Right atrium auricular region (tissue), 2 donors: ENCODE results near the gene MMD. TPM values are rescaled to one million over a fixed set of nuclear protein-coding genes. Genes with fewer than 3 reads are reported as not detected.
"Not testable (repeated sequence)": the region's sequence is repeated elsewhere in the genome, so short reads cannot be mapped to it uniquely, and the experiment has no call there.

Experiments
- DNase-seq: peaks from one replicate; pipeline ENCODE4 v3.0.0-alpha.2; 2019; ENCODE audit warnings: low spot score
- H3K27ac ChIP-seq, 2 donors: fragments of 200-600 bp; sonication (generic); 1 replicate in 1 of 2; 2 replicates in 1 of 2; pipeline ENCODE4 v1.5.1; 2016 to 2019
- H3K27me3 ChIP-seq, 2 donors: fragments of 200-600 bp; sonication (generic); one replicate each; pipeline versions ENCODE4 v1.5.1 to v1.6.0; 2017 to 2019
- H3K36me3 ChIP-seq: fragments of 200-600 bp; sonication (generic); one replicate; pipeline ENCODE4 v1.5.1; 2016
- H3K4me1 ChIP-seq, 2 donors: fragments of 200-600 bp; sonication (generic); one replicate each; pipeline versions ENCODE4 v1.5.1 to v1.6.0; 2017 to 2019
- H3K4me3 ChIP-seq, 2 donors: fragments of 200-600 bp; sonication (generic); 1 replicate in 1 of 2; 2 replicates in 1 of 2; pipeline ENCODE4 v1.5.1; 2017 to 2019; ENCODE audit warnings: mild to moderate bottlenecking in 1 of 2, moderate library complexity in 1 of 2
- H3K9me3 ChIP-seq, 2 donors: fragments of 200-600 bp; sonication (generic); one replicate each; pipeline ENCODE4 v1.5.1; 2019
- CTCF ChIP-seq, 2 donors: fragments of 200-600 bp; sonication (generic); IDR thresholded peaks; one replicate each; pipeline ENCODE4 v1.5.1; 2019; ENCODE audit warnings: antibody characterized with exemption in 2 of 2
- total RNA-seq, 2 donors: library from RNA; depleted of rRNA; stranded (reverse); fragments of >200 nt; gene quantifications; one replicate each; pipeline ENCODE4 v1.1.0, GENCODE V29; 2016

The MMD gene
- total RNA-seq, 2 donors from 2014 or later: 12.5 to 17.5 TPM

GRCh38 chr17:55409030-55409800 is 12.4 kb downstream of the MMD start:
- Histone ChIP-seq H3K36me3 (peaks cover 84% of the 10 kb centered on the region), H3K27ac (no peak overlapping the region), H3K4me3 (no peak overlapping the region), H3K4me1 (no peaks in the 10 kb centered on the region), H3K27me3 (no peaks in the 10 kb centered on the region), H3K9me3 (no peaks in the 10 kb centered on the region)
- DNase-seq: no peak
- TF ChIP-seq CTCF (IDR thresholded peaks at IDR 0.05): no peak

GRCh38 chr17:55407641-55408566 is 13.7 kb downstream of the MMD start:
- no peak overlapping the region for H3K4me3 ChIP-seq
- H3K27ac ChIP-seq: no peak overlapping the region
- no peak for TF ChIP-seq CTCF (IDR thresholded peaks at IDR 0.05)
- peaks cover 72% of the 10 kb centered on the region for H3K36me3 ChIP-seq
- no peak for DNase-seq
- no peaks in the 10 kb centered on the region for H3K27me3 ChIP-seq
- no peaks in the 10 kb centered on the region for H3K4me1 ChIP-seq
- no peaks in the 10 kb centered on the region for H3K9me3 ChIP-seq

DNA sequence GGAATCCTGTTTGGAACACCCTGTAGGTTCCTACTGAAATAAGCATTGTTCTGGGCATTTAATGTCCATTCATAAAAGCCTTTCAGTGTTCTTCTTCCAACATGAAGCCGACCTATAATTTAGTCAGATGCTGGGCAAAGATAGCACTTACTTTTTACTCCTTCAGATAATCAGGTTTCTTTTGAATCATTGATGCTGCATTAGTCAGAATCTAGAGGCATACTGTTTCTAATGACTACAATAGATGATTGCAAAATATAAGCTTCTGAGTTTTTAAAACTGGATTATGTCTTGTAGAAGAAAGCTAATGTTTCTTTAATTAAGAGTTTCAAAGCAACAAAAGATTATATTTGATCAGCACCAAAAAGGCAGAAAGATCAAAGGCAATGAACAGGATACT is 16.0 kb downstream of the MMD start:
- no peak for TF ChIP-seq CTCF (IDR thresholded peaks at IDR 0.05)
- H3K36me3 ChIP-seq: peaks cover 60% of the 10 kb centered on the region
- DNase-seq: no peak

GRCh38 chr17:55404197-55404596 is 17.4 kb downstream of the MMD start:
- DNase-seq, H3K9me3 ChIP-seq, H3K4me1 ChIP-seq, H3K27me3 ChIP-seq, H3K27ac ChIP-seq, H3K4me3 ChIP-seq: not testable (repeated sequence)
- H3K36me3 ChIP-seq: peaks cover 57% of the 10 kb centered on the region

More for the DNA sequence above, 16.0 kb downstream of the MMD start:
- Histone ChIP-seq H3K4me3 (no peak overlapping the region), H3K9me3 (no peaks in the 10 kb centered on the region), H3K27me3 (no peaks in the 10 kb centered on the region), H3K4me1 (no peaks in the 10 kb centered on the region), H3K27ac (no peak overlapping the region)

DNA sequence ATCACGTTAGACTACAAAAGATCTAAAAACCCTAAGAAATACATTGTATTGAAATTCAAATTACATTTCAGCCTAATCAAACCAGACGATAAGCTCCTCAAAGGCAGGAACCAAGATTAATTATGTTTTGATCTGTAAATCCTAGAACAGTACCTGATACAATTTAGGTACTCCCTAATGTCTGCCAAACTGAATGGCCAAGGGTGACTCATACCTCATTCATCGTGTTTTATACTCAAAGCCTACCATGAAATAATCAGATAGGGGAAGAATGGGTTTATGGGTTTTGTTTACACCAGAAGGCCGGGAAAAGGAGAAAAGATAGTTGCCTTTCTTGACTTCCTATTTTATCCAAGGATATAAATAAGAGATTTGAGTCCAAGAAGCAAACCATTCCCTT is 19.3 kb downstream of the MMD start:
- Histone ChIP-seq H3K4me1 (no peaks in the 10 kb centered on the region), H3K27ac (no peak overlapping the region), H3K9me3 (no peaks in the 10 kb centered on the region), H3K4me3 (no peak overlapping the region), H3K36me3 (peaks cover 40% of the 10 kb centered on the region), H3K27me3 (no peaks in the 10 kb centered on the region)
- no peak for DNase-seq
- no peak for TF ChIP-seq CTCF (IDR thresholded peaks at IDR 0.05)

- Histone ChIP-seq H3K4me3 (no peak overlapping the region), H3K36me3 (peaks cover 30% of the 10 kb centered on the region), H3K4me1 (no peaks in the 10 kb centered on the region), H3K9me3 (no peaks in the 10 kb centered on the region), H3K27ac (no peak overlapping the region), H3K27me3 (no peaks in the 10 kb centered on the region)
- TF ChIP-seq CTCF (IDR thresholded peaks at IDR 0.05): no peak
- DNase-seq: no peak
Observed at GRCh38 chr17:55398689-55399088, 22.9 kb downstream of the MMD start.
